Common myeloid progenitor, CD34-positive (primary cell): ENCODE measurements around the gene CHGA.

Experiments used
- CTCF ChIA-PET: fragments of 350-600 bp; sonication (Branson Sonifier 250); formaldehyde crosslinking; loops from one replicate; lab custom pipeline; 2021; ENCODE audit warnings: antibody characterized with exemption; lab: Charles Lee
- POLR2A ChIA-PET: fragments of 350-600 bp; sonication (Branson Sonifier 250); formaldehyde crosslinking; loops from one replicate; lab custom pipeline; 2021; ENCODE audit warnings: antibody characterized with exemption; lab: Charles Lee
- DNase-seq, 3 donors: peaks; one replicate each; pipeline versions ENCODE4 v3.0.0 to v3.0.0-alpha.2; 2013
- H3K27ac ChIP-seq, 2 experiments: 1 replicate in 1 of 2; 2 replicates in 1 of 2; pipeline ENCODE4 v1.7.0; 2013; ENCODE audit warnings: inconsistent platforms in 2 of 2, low read length in 2 of 2, mild to moderate bottlenecking in 2 of 2, low read depth in 1 of 2, moderate library complexity in 1 of 2; ENCODE audit not compliant: severe bottlenecking in 2 of 2, insufficient read depth in 1 of 2, poor library complexity in 1 of 2
- H3K27me3 ChIP-seq, 5 experiments: replicated peaks in 2 of 5; 1 replicate in 3 of 5; 2 replicates in 2 of 5; pipeline versions ENCODE4 v1.6.1 to v1.7.0; 2013; ENCODE audit warnings: low read length in 4 of 5, mild to moderate bottlenecking in 2 of 5, moderate library complexity in 2 of 5, inconsistent platforms in 1 of 5; ENCODE audit not compliant: insufficient read depth in 5 of 5, control insufficient read depth in 4 of 5
- H3K36me3 ChIP-seq, 4 experiments: 1 replicate in 2 of 4; 2 replicates in 2 of 4; pipeline versions ENCODE4 v1.6.1 to v1.7.0; 2013; ENCODE audit warnings: low read length in 3 of 4, control low read depth in 1 of 4, mild to moderate bottlenecking in 1 of 4; ENCODE audit not compliant: control insufficient read depth in 4 of 4, insufficient read depth in 4 of 4
- H3K4me1 ChIP-seq, 4 experiments: 1 replicate in 3 of 4; 2 replicates in 1 of 4; pipeline versions ENCODE4 v1.6.1 to v1.7.1; 2013; ENCODE audit warnings: low read length in 3 of 4, mild to moderate bottlenecking in 3 of 4, control low read depth in 1 of 4, inconsistent platforms in 1 of 4, moderate library complexity in 1 of 4; ENCODE audit not compliant: control insufficient read depth in 4 of 4, insufficient read depth in 4 of 4; ENCODE audit errors: control extremely low read depth in 1 of 4
- H3K4me3 ChIP-seq, 7 experiments: 1 replicate in 4 of 7; 2 replicates in 3 of 7; pipeline versions ENCODE4 v1.5.1 to v1.7.0; 2013; ENCODE audit warnings: mild to moderate bottlenecking in 7 of 7, low read length in 6 of 7, moderate library complexity in 6 of 7, inconsistent platforms in 2 of 7, low read depth in 2 of 7, control low read depth in 1 of 7; ENCODE audit not compliant: insufficient read depth in 4 of 7, control insufficient read depth in 1 of 7; ENCODE audit errors: extremely low read depth in 1 of 7
- H3K9me3 ChIP-seq, 5 experiments: 1 replicate in 4 of 5; 2 replicates in 1 of 5; pipeline versions ENCODE4 v1.6.1 to v1.7.1; 2013; ENCODE audit warnings: low read length in 4 of 5, mild to moderate bottlenecking in 2 of 5, inconsistent platforms in 1 of 5, low read depth in 1 of 5, moderate library complexity in 1 of 5; ENCODE audit not compliant: control insufficient read depth in 4 of 5, insufficient read depth in 2 of 5; ENCODE audit errors: control extremely low read depth in 1 of 5
- WGBS: methylation state at CpG from one replicate; pipeline ENCODE4 v1.1.5; 2013; ENCODE audit not compliant: insufficient coverage; 5-methylcytosine and 5-hydroxymethylcytosine counted together

CHGA gene

DNA sequence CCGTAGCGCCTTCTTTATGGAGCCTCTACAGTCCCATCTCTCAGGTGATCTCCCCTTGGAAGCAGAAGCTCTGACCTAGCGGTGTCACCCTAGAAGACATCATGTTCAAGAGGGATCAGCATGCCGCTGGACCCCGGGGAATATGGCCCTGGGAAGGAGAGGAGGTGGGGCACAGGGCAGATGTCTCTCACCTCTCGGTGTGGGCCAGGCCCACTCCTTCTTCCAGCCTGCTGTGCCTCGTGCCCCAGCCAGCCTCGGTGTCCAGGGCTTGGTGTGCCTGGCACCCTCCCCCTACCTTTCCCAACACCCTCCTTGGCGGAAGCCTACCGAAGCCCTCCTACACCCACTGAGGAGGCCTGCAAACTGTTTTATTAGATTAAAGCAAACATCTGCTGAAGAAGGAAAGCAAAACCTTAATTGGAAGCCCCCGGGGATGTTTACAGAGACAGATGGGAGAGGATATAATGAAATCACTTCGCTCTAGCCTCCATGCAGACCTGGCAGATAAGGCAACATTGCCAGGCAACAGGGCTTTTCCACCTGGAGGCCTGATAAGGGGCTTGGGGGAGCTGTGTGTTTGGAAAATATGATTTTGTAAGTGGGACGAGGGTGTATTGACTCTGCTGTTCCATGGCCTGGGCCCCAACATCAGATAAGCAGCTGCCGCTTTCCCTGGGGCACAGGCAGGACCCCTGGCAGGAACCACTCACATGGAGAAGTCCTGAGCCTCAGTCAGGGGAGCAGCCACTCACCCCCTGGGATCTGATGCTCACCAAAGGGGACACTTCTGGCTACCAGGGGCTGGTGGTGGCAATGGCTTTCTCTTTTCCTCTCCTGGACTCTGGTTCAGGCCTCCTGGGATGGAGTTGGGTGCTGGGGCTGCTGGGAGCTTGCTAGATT lies 5.7 kb upstream of the CHGA start:
- Histone ChIP-seq H3K4me3 (no peak overlapping the region), H3K36me3 (no peaks in the 10 kb centered on the region)

DNA sequence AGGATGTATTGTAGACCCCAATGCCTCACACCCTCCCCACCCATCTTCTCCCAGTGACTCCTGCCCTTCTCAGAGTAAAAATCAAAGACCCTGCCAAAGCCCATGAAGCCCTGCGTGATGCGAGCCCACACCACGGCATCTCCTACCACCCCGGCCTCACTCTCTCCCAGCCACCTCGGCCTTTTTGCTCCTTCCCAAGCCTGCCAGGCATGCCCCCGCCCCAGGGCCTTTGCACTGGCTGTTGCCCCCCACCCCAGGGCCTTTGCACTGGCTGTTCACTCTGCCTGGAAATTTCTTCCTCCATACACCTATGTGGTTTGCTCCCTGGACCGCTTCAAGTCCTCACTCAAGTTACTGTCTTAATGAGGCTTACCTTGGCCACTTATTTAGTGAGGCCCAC lies 5.0 kb upstream of the CHGA start:
- ChIA-PET CTCF (no interaction called here), POLR2A (interaction anchor here (0.6 kb wide), 1 partner anchor 137 kb away, joined by 3 read pairs; no protein-coding TSS in a partner anchor)
- no peak overlapping the region for H3K27ac ChIP-seq
- H3K4me1 ChIP-seq = peaks cover 0 to 2% (median under 1%) of the 10 kb centered on the region in 4 experiments
- H3K9me3 ChIP-seq = no peaks in the 10 kb centered on the region
- H3K27me3 ChIP-seq = peaks cover 0 to 30% (median 10%) of the 10 kb centered on the region in 5 experiments
- no peak for DNase-seq
- WGBS = 92% methylated on average over 7 of the region's 7 CpGs
- H3K4me3 ChIP-seq = no peak overlapping the region
- H3K36me3 ChIP-seq = no peaks in the 10 kb centered on the region

More for the DNA sequence above, 5.7 kb upstream of the CHGA start:
- ChIA-PET POLR2A (no interaction called here), CTCF (no interaction called here)
- no peak for DNase-seq
- Histone ChIP-seq H3K27me3 (peaks cover 0 to 24% (median 6%) of the 10 kb centered on the region in 5 experiments), H3K9me3 (no peaks in the 10 kb centered on the region), H3K4me1 (no peaks in the 10 kb centered on the region), H3K27ac (no peak overlapping the region)
- WGBS = 90% methylated on average over 8 of the region's 14 CpGs

DNA sequence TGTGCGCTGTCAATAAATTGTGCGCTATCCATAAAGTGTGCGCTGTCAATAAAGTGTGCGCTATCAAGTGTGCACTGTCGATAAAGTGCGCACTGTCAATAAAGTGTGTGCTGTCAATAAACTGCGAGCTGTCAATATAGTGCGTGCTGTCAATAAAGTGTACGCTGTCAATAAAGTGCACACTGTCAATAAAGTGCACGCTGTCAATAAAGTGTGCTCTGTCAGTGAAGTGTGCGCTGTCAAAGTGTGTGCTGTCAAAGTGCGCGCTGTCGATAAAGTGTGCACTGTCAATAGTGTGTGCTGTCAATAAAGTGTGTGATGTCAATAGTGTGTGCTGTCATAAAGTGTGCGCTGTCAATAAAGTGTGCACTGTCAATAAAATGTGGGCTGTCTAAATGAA lies 2.9 kb upstream of the CHGA start:
- Histone ChIP-seq H3K36me3 (no peaks in the 10 kb centered on the region), H3K4me3 (no peak overlapping the region), H3K4me1 (peaks cover 0 to 7% (median 5%) of the 10 kb centered on the region in 4 experiments), H3K27me3 (peaks cover 2 to 42% (median 11%) of the 10 kb centered on the region in 5 experiments), H3K27ac (no peak overlapping the region), H3K9me3 (no peaks in the 10 kb centered on the region)
- ChIA-PET POLR2A (no interaction called here), CTCF (no interaction called here)
- 96% methylated on average over 14 of the region's 15 CpGs for WGBS
- DNase-seq = no peak

DNA sequence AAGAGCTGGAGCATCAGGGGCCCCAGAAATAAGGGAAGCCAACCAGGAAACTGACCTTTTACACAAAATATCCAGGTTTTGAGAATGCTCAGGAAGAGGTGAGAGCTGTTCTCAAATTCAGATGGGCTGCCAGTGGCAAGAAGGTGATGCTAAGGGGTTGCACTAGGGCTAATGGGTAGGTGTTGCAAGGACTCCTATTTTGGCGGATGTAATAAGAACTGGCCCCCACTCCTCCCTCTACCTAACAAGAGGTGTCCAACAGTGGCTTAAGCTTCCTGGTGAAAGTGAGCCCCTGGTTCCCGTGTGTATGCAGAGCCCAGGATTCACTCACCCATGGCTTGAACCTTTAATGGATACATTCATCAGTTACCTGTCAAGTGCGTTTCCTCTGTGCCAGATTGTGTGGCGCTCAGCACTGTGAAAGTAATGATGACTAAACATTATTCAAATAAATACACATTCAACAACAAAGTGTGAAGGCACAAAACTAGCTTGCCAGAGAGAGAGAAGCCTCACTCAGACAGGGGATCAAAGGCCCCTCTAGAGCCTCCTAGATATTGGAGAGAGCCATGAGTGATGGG lies 705 bp upstream of the CHGA start:
- DNase-seq = no peak
- Histone ChIP-seq H3K27ac (no peak overlapping the region), H3K27me3 (peaks cover 2 to 54% (median 19%) of the 10 kb centered on the region in 5 experiments), H3K4me1 (peaks cover 0 to 7% (median 5%) of the 10 kb centered on the region in 4 experiments), H3K9me3 (no peaks in the 10 kb centered on the region), H3K4me3 (no peak overlapping the region), H3K36me3 (no peaks in the 10 kb centered on the region)
- ChIA-PET POLR2A (no interaction called here), CTCF (no interaction called here)
- 62% methylated on average over 2 of the region's 4 CpGs for WGBS

DNA sequence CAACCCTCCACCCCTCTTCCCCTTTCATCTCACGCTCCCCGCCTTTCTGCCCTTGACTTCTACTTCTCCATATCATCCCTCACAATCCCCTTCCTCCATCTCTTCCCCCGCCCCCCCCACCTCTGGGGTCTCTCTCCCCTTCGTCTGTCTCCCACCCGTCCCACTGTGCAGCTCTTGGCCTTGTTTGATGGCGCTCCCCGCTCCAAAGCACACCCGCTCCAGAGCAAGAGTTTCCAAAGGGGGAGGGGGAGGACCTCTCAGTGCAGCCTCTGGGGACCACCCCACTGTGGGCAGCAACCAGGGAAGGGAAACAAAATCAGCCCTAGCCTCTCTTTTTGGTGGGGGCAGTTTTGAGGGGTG lies 774 bp downstream of the CHGA start:
- WGBS = 21% methylated on average over 2 of the region's 8 CpGs

DNA sequence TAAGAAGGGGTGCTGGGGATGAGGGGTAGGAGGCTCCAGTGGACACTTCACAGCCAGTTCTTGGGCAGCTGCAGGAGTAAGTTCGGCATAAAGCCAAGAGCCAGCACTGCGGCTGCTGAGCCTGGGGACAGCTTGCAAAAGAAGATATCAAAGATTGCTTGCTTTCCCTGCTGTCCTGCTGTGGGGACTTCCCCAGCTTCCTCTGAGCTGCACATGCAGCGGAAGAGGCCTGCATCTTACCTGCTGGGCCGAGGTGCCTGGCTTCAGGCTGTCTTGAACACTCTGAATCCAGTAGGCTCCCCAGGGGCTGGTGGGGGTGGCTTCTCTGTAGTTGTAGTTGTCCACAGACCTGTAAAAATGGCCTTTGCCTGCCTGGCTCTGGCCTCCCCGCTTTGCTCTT lies 1.3 kb downstream of the CHGA start:
- DNase-seq = no peak
- Histone ChIP-seq H3K36me3 (no peaks in the 10 kb centered on the region), H3K4me3 (no peak overlapping the region), H3K4me1 (peaks cover 0 to 7% (median 5%) of the 10 kb centered on the region in 4 experiments), H3K9me3 (no peaks in the 10 kb centered on the region), H3K27me3 (peaks cover 2 to 54% (median 15%) of the 10 kb centered on the region in 5 experiments), H3K27ac (no peak overlapping the region)
- ChIA-PET CTCF (interaction anchor here (1.2 kb wide), 1 partner anchor 11 kb away, joined by 3 read pairs; no protein-coding TSS in a partner anchor), POLR2A (no interaction called here)
- 70% methylated on average over 5 of the region's 5 CpGs for WGBS

More for the DNA sequence above, 774 bp downstream of the CHGA start:
- no peak for DNase-seq
- ChIA-PET POLR2A (no interaction called here), CTCF (no interaction called here)
- Histone ChIP-seq H3K4me1 (peaks cover 0 to 7% (median 5%) of the 10 kb centered on the region in 4 experiments), H3K4me3 (no peak overlapping the region), H3K27me3 (peaks cover 2 to 54% (median 15%) of the 10 kb centered on the region in 5 experiments), H3K36me3 (no peaks in the 10 kb centered on the region), H3K9me3 (no peaks in the 10 kb centered on the region), H3K27ac (no peak overlapping the region)

DNA sequence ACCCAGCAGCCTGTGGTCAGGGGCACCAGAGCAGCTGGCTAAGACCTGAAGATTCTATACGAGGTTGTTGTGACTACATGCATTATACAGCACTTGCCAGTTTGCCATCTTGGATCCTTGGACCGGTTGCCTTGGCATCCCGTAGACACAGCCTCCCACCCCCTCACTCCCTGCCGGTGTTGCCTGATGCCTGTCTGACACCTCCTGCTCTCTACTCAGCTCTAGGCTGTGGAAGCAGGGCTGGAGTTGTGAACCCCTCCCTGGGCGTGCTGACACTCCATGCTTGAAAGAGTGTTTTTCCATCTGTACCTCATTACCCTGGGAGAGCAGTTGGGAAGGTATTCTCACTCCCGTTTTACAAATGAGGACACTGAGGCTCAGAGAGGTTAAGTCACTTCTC lies 2.5 kb downstream of the CHGA start:
- POLR2A ChIA-PET = interaction anchor here (0.6 kb wide), 1 partner anchor 252 kb away, joined by 3 read pairs; no protein-coding TSS in a partner anchor
- DNase-seq = no peak
- Histone ChIP-seq H3K4me1 (peaks cover 0 to 7% (median 5%) of the 10 kb centered on the region in 4 experiments), H3K27ac (no peak overlapping the region), H3K27me3 (peaks cover 2 to 54% (median 13%) of the 10 kb centered on the region in 5 experiments), H3K4me3 (no peak overlapping the region), H3K9me3 (no peaks in the 10 kb centered on the region), H3K36me3 (no peaks in the 10 kb centered on the region)
- 77% methylated on average over 5 of the region's 6 CpGs for WGBS
- CTCF ChIA-PET = interaction anchor here (0.7 to 1.2 kb wide), 2 partner anchors 10 to 12 kb away, joined by 3 read pairs; no protein-coding TSS in a partner anchor
